OCI-LY1 (cell line): ENCODE data around the gene GFM1.

ENCODE experiments used
- H2AFZ ChIP-seq: fragments of 200-600 bp; sonication (generic), shearing (Covaris generic); 2 replicates; pipeline ENCODE4 v1.6.0; 2014; ENCODE audit warnings: antibody characterized with exemption, mild to moderate bottlenecking, low read length
- H3F3A ChIP-seq: fragments of 200-600 bp; sonication (generic), shearing (Covaris generic); 2 replicates; pipeline ENCODE4 v1.6.0; 2014; ENCODE audit warnings: mild to moderate bottlenecking, antibody characterized with exemption, low read length, moderate library complexity; ENCODE audit not compliant: insufficient read depth
- H3K27ac ChIP-seq: fragments of 200-600 bp; sonication (generic); 2 replicates; pipeline ENCODE4 v1.5.1; 2014; ENCODE audit warnings: low read length, mixed run types, mild to moderate bottlenecking, low read depth; ENCODE audit not compliant: poor library complexity, severe bottlenecking
- H3K27me3 ChIP-seq: fragments of 200-600 bp; sonication (generic); 2 replicates; pipeline ENCODE4 v1.6.0; 2014; ENCODE audit warnings: antibody characterized with exemption, mild to moderate bottlenecking, low read length, moderate library complexity; ENCODE audit not compliant: insufficient read depth
- H3K36me3 ChIP-seq: fragments of 200-600 bp; sonication (generic); 2 replicates; pipeline ENCODE4 v1.6.1; 2014; ENCODE audit warnings: mild to moderate bottlenecking, antibody characterized with exemption, low read length, moderate library complexity, mixed read lengths; ENCODE audit not compliant: insufficient read depth
- H3K4me1 ChIP-seq: fragments of 200-600 bp; sonication (generic); 2 replicates; pipeline ENCODE4 v1.5.1; 2014; ENCODE audit warnings: mild to moderate bottlenecking, low read length, moderate library complexity; ENCODE audit not compliant: insufficient read depth, severe bottlenecking
- H3K4me2 ChIP-seq: fragments of 200-600 bp; sonication (generic), shearing (Covaris generic); 2 replicates; pipeline ENCODE4 v1.6.1; 2014; ENCODE audit warnings: low read length
- H3K4me3 ChIP-seq: fragments of 200-600 bp; sonication (generic); 2 replicates; pipeline ENCODE4 v1.5.1; 2014; ENCODE audit warnings: low read length, low read depth, mild to moderate bottlenecking, mixed read lengths; ENCODE audit not compliant: poor library complexity, severe bottlenecking
- H3K79me2 ChIP-seq: fragments of 200-600 bp; shearing (Covaris generic); 2 replicates; pipeline ENCODE4 v1.6.1; 2016; ENCODE audit warnings: mixed run types, low read length, mixed read lengths; ENCODE audit not compliant: insufficient read depth
- H3K9ac ChIP-seq: fragments of 200-600 bp; sonication (generic), shearing (Covaris generic); 2 replicates; pipeline ENCODE4 v1.6.1; 2014; ENCODE audit warnings: mild to moderate bottlenecking, low read length, mixed read lengths
- H3K9me2 ChIP-seq: fragments of 200-600 bp; sonication (generic), shearing (Covaris generic); 2 replicates; pipeline ENCODE4 v1.6.1; 2014; ENCODE audit warnings: low read depth, mild to moderate bottlenecking, low read length, mixed read lengths
- H3K9me3 ChIP-seq: fragments of 200-600 bp; shearing (Covaris generic); 2 replicates; pipeline ENCODE4 v1.6.1; 2014; ENCODE audit warnings: low read length, mixed read lengths
- H4K20me1 ChIP-seq: fragments of 200-600 bp; sonication (generic), shearing (Covaris generic); 2 replicates; pipeline ENCODE4 v1.6.0; 2016; ENCODE audit warnings: mild to moderate bottlenecking, low read length; ENCODE audit not compliant: insufficient read depth
- CTCF ChIP-seq: fragments of 200-600 bp; sonication (generic), shearing (Covaris generic); IDR thresholded peaks from 2 replicates; pipeline ENCODE4 v1.5.1; 2017; ENCODE audit warnings: mild to moderate bottlenecking, antibody characterized with exemption, low read length, moderate library complexity, mixed read lengths
- EZH2 ChIP-seq: fragments of 200-600 bp; sonication (generic), shearing (Covaris generic); IDR thresholded peaks from 2 replicates; pipeline ENCODE4 v1.8.0; 2017; ENCODE audit warnings: borderline replicate concordance, mixed run types, mild to moderate bottlenecking, antibody characterized with exemption, low read length, moderate library complexity, mixed read lengths

Gene GFM1

GRCh38 chr3:158644345-158644908, at the start of gene GFM1:
Gene GFM1 (plus strand): TSS chr3:158644527. CDS start chr3:158644635, 108 bp downstream.
- H3F3A ChIP-seq, result peaks cover 4% of the 10 kb centered on the region; the same call in 1 of the 2 replicates
- H2AFZ ChIP-seq, result peak within 1 kb of the TSS; percentile 98
- peaks cover 34% of the 10 kb centered on the region for H3K36me3 ChIP-seq
- H3K4me3 ChIP-seq, result peak within 1 kb of the TSS; percentile 94
- peak; percentile 93 for TF ChIP-seq CTCF
- no peak for TF ChIP-seq EZH2
- peak within 1 kb of the TSS; percentile 89 for H3K9ac ChIP-seq
- no peak within 1 kb of the TSS for H3K27ac ChIP-seq
- peaks cover 24% of the 10 kb centered on the region for H3K79me2 ChIP-seq
- peaks cover 20% of the 10 kb centered on the region for H3K4me1 ChIP-seq
- no peaks in the 10 kb centered on the region for H3K9me2 ChIP-seq
- H3K9me3 ChIP-seq, result no peaks in the 10 kb centered on the region
- no peaks in the 10 kb centered on the region for H4K20me1 ChIP-seq
- H3K4me2 ChIP-seq, result peak within 1 kb of the TSS; percentile 70
- no peaks in the 10 kb centered on the region for H3K27me3 ChIP-seq

- H3K79me2 ChIP-seq, result no peaks in the 10 kb centered on the region
- H3K9me3 ChIP-seq, result no peaks in the 10 kb centered on the region
- TF ChIP-seq EZH2 (no peak), CTCF (no peak)
- no peak overlapping the region for H3K27ac ChIP-seq
- H2AFZ ChIP-seq, result no peak overlapping the region
- H3K4me2 ChIP-seq, result no peak overlapping the region
- no peaks in the 10 kb centered on the region for H3K4me1 ChIP-seq
- H3F3A ChIP-seq, result no peaks in the 10 kb centered on the region
- no peak overlapping the region for H3K9ac ChIP-seq
- no peaks in the 10 kb centered on the region for H4K20me1 ChIP-seq
- no peak overlapping the region for H3K4me3 ChIP-seq
- no peaks in the 10 kb centered on the region for H3K9me2 ChIP-seq
- H3K27me3 ChIP-seq, result no peaks in the 10 kb centered on the region
- no peaks in the 10 kb centered on the region for H3K36me3 ChIP-seq
Observed at GRCh38 chr3:158600787-158601186, 43.5 kb upstream of the GFM1 start.

- Histone ChIP-seq H3K79me2 (no peaks in the 10 kb centered on the region), H3K4me2 (no peak overlapping the region), H3K27me3 (no peaks in the 10 kb centered on the region), H3K27ac (no peak overlapping the region), H3F3A (no peaks in the 10 kb centered on the region), H2AFZ (no peak overlapping the region), H3K4me3 (no peak overlapping the region), H3K9me3 (no peaks in the 10 kb centered on the region), H3K4me1 (no peaks in the 10 kb centered on the region), H3K36me3 (no peaks in the 10 kb centered on the region), H4K20me1 (no peaks in the 10 kb centered on the region), H3K9ac (no peak overlapping the region), H3K9me2 (no peaks in the 10 kb centered on the region)
- TF ChIP-seq CTCF (no peak), EZH2 (no peak)
Observed at GRCh38 chr3:158602227-158602626, 42.1 kb upstream of the GFM1 start.
